Stimulated activated CD4-positive, alpha-beta T cell treated with anti-CD3 and anti-CD28 coated beads, Interleukin-4, amount 100 ng/mL, for 1 hour (primary cell): Measurements from ENCODE around the gene ANAPC4.

Experiments used
- DNase-seq: peaks from one replicate; pipeline ENCODE4 v3.0.0-alpha.2; 2020

The ANAPC4 gene

DNA sequence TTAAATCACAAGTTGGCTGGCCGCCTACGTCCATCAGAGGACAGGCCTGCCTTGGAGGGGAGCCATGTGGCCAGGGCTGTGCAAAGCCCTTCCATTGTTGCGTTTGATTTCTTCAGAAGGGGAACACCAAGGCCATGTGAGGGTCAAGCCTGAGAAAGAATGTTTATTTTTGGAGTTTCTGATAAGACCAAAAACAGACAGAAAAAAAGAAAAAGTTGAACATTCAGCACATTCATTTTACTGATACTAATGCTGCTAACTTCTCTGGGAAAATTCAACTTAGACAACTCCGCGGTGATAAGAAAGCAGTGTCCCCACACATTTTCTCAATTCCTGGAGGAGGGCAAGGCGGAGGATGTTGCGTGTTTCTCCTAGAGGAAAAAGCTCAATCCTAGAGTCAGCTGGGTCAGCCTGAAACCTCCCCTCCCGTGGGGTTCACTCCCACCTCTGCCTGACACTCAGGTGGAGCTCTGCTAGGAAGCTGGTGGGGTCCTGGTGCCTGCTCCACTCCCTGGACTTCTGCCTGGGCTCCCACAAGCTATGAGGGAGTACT is 63.5 kb downstream of the ANAPC4 start:
- DNase-seq: no peak

- no peak for DNase-seq
Measured at GRCh38 chr4:25441519-25442117, 64.6 kb downstream of the ANAPC4 start.

DNA sequence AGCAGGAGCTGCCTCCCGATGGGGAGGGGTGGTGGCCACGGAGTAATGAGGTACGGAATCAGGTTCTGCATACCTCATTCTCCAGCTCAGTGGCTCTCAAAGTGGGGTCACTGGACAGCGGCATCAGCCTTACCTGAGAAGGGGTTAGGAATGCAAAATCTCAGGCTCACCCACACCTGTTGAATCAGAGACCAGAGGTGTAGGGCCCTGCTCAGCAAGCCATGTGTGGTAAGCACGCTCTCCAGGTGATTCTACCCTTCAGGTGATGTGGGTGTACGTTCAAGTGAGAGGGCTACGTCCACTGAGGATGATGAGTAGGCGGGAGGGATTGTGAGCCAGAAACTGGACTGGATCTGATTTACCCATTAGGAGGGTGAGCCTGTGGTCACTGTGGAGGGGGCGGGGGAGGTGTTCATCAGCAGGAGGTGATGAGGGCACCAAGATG is 65.8 kb downstream of the ANAPC4 start:
- no peak for DNase-seq

GRCh38 chr4:25443851-25444250 is 66.8 kb downstream of the ANAPC4 start:
- no peak for DNase-seq

DNA sequence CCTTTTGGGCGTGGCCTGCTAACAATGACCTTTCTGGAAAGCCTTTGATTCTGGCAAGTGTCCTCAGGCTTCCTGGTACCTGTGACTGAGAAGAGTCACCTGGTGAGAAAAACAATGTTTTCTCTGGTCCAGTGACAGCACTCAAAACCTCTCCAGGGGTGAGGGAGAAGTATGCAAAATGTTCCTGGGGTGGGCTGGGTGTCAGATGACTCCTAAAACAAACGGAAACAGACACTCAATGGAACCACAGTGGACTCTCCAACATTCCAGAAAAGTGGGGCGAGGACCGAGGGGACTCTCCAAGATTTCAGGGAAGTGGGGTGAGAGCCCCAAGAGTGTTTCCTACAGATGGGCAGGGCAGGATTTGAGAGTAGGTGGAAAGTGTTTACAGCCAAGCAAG is 69.5 kb downstream of the ANAPC4 start:
- DNase-seq: no peak

DNA sequence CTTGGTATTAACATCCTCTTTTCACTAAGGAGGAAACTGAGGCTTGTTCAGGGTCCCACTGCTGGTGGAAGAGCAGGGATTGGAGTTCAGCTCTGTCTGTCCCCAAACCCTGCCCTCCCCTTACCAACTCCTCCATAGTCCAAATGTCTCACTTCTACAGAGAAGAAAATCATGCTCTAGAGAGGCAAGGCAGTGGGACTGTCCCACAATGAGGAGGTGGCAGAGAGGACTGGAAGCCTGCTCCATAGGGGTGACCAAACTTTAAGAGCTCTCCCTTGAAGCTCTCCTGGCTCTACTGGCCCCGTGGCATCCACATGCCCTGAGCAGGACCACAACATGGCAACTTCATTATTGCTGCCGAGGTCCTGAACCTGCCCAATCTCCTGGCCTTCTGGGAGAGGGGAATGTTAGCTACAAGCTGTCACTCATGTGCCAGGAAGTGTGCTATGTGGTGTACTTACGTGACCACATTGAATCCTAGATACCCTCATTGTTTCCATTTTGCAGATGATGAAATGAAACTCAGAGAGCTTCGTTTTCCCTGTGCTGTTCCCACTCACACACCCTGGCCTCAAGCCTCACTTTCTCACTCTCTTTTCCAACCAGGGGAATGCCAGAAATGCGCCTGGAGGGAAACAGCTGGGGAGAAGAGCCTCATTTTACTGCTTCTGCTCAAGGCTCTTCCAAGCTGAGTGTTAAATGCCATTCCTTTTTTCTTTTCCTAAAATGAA is 71.5 kb downstream of the ANAPC4 start:
- no peak for DNase-seq

DNA sequence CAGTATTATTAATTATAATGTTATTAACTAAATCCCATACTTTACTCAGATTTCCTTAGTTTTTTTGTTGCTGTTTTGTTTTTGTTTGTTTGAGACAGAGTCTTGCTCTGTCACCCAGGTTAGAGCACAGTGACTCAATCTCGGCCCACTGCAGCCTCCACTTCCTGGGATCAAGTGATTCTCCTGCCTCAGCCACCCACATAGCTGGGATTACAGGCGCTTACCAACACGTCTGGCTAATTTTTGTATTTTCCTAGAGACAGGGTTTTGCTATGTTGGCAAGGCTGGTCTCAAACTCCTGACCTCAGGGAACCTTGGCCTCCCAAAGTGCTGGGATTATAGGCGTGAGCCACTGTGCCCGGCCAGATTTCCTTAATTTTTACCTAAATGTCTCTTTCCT is 72.2 kb downstream of the ANAPC4 start:
- DNase-seq: no peak

- no peak for DNase-seq
Measured at GRCh38 chr4:25449688-25450087, 72.6 kb downstream of the ANAPC4 start.

DNA sequence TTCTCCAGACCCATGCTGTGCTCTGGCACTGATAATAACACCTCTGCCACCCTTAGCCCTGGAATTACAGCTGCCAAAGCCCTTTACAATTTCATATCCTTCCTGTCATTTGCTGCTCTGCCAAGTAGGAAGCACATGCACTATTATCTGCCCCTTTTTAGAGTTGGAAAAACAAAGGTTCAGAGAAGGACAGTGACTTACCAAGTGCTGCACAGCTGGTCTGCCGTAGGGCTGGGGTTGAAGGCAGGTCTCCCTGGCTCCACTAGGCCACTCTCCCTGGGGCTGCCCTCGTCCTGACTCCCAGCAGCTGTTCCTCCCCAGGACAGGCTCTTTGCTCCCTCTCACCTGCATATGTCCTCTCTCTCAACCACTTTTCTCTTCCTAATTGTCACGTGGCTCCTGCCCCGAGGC is 73.4 kb downstream of the ANAPC4 start:
- DNase-seq: no peak

DNA sequence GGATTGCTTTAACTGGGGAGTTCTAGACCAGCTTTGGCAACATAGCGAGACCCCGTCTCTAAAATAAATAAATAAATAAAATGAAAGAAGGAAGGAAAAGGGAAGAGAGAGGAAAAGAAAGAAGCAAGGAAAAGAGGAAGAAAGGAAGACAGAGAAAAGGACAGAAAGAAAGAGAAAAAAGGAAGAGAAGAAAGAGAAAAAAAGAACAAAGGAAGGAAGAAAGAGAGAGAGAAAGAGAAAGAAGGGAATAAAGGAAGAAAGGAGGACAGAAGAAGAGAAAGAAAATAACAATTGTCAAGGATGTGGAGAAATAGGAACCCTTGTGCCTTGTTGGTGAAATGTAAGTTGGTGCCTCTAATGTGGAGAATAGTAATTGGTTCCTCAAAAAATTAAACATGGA is 74.6 kb downstream of the ANAPC4 start:
- no peak for DNase-seq

- no peak for DNase-seq
Measured at GRCh38 chr4:25452081-25452480, 75.0 kb downstream of the ANAPC4 start.

DNA sequence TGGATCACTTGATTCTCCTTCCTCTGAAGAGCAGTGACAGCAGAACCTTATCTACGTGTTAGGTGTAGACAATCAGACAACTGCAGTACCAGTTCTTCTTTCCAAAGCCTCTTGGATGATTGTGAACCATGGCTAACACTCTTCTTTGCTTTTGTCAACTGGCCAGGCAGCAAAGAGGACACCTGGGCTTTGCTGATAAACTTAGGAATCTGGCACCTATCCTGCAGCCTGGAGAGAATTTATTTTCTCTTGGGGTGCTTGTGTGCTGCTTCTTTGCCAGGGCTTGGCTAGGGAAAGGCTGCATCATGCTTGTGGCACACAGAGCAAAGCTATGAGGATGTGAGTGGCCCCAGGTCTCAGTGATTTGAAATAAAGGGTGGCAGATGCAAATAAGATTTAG is 77.4 kb downstream of the ANAPC4 start:
- DNase-seq: no peak

DNA sequence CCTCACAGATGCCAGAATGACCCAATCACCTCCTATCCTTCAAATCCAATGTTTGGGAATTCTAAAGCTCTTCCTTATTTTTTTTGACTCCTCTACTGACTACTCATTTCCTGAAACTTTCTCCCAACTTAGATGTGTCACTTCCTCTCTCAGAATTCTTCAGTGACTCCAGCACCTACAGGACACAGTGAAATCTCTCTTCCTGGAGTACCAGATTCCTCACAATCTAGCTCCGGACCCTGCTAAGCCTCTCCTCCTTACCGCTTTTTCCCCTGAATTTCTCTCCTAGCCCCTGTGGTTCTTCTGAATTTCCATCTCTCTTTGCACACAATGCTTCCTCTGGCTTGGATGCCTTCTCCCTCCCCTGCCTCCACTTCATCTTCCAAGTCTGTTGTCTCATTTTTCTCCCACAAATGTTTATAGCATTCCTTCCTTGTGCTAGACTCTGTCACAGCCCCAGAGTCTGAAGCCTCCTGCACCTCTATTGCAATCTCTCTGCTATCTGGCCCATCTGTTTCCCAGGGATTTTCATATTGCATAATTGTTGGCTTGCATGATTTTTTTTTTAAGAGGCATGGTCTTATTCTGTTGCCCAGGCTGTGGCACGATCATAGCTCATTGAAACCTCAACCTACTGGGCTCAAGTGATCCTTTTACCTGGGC is 80.1 kb downstream of the ANAPC4 start:
- DNase-seq: no peak

- no peak for DNase-seq
Measured at GRCh38 chr4:25466966-25467697, 90.1 kb downstream of the ANAPC4 start.

GRCh38 chr4:25467843-25468242 is 90.8 kb downstream of the ANAPC4 start:
- DNase-seq: no peak
